Measurements from ENCODE around the gene C10orf88. TPM values are rescaled to one million over a fixed set of nuclear protein-coding genes. Genes with fewer than 3 reads are reported as not detected.
"Not testable (repeated sequence)": the region's sequence is repeated elsewhere in the genome, so short reads cannot be mapped to it uniquely, and the experiment has no call there.

Gene C10orf88
- total RNA-seq, 1 experiment from 2014 or later, result 1.8 TPM

- no peak for DNase-seq (ENCODE audit: low spot score)
Measured at GRCh38 chr10:122966879-122967278, 12.9 kb upstream of the C10orf88 start.

DNA sequence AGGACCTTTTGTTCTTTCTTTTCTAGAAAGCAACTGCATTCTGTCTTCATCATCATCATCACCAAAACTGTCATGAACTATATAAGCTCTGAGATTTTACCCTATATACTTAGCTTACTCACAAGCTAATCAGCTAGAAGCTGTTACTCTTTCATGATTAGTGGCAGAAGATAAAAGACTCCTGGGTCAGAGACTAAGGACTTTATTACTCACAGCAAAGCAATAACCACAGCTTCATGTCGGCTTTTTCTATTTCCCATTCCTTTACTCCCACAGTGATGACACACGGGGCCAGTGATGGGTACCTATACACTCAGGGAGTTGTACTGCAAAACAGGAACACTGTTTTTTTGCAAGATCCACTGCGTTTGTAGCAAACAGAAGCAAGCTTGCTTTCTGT, 8.4 kb upstream of the C10orf88 start:
- DNase-seq (ENCODE audit: low spot score), result no peak

DNA sequence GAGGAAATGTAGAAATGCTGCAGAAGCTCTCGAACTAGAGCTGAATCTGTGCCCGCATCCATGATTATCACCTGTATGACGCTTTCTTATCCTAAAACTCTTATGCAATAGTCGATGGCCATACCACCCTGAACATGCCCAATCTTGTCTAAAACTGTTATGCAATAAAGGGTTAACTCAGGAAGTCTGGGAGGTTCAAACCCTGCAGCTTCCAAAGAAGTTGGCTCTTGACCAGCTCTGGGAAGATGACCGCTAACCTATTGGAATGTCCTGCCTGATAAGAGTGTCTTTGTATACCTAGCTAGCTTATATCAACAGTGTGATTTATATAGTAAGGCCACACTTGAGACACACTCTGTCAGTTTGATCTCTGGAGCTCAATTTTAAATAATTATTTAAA, 3.4 kb upstream of the C10orf88 start:
- DNase-seq (ENCODE audit: low spot score), result no peak

- DNase-seq (ENCODE audit: low spot score), result peak; percentile 2
Measured at GRCh38 chr10:122955892-122956291, 1.9 kb upstream of the C10orf88 start.

- no peak for DNase-seq (ENCODE audit: low spot score)
Measured at GRCh38 chr10:122954731-122955050, 664 bp upstream of the C10orf88 start.

GRCh38 chr10:122949296-122949695, 4.7 kb downstream of the C10orf88 start:
- no peak for DNase-seq (ENCODE audit: low spot score)

DNA sequence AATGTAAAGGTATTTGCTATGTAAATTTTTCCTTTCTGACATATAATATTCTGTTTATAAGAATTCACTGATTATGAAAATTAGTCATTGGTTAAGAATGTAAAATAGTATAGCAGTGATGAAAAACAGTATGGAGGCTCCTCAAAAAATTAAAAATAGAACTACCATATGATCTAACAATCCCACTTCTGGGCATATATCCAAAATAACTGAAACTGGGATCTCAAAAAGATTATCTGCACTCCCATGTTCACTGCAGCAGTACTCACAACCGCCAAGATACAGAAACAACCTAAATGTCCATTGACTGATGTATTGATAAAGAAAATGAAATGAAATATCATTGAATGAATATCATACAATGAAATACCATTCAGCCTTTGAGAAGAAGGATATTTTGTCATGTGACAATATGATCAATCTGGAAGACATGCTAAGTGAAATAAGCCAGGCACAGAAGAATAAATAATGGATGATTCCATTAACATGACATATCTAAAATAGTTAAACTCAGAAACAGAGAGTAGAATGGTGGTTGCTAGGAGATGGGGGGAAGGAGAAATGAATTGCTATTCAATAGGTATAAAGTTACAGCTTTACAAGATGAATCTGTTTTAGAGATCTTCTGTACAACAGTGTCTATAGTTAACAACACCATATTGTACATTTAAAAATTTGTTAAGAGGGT, 14.0 kb downstream of the C10orf88 start:
- no peak for DNase-seq (ENCODE audit: low spot score)

DNA sequence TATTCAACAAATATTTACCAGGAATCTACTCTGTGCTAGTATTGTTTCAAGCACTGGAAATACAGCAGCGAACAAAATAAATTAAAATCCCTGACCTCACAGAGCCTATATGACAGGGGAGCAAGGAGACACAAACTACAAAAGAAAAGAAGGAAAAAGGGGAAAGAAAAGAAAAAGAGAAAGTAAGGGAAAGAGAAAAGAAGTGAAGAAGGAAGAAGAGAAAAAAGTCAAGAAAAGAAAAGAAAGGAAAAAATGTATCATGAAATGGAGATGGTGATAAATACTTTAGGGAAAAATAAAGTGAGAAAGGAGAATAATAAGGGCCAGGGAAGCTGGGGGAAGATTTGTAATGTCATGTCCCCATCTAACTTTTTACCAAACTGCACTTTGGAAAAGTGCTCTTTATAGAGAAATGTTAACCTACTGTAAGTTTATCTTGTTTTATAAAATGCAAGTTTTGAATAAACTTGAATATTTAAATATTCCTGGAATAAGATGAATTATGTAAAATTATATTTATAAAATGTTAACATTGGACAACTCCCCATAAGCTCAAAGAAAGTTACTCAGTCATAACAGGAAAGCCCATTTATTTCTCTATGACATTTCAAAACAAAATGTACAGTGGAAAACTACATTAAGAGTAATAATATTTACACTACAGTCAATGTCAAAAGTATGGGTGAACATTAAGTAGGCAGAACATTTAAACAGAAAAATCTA, 14.7 kb downstream of the C10orf88 start:
- no peak for DNase-seq (ENCODE audit: low spot score)

DNA sequence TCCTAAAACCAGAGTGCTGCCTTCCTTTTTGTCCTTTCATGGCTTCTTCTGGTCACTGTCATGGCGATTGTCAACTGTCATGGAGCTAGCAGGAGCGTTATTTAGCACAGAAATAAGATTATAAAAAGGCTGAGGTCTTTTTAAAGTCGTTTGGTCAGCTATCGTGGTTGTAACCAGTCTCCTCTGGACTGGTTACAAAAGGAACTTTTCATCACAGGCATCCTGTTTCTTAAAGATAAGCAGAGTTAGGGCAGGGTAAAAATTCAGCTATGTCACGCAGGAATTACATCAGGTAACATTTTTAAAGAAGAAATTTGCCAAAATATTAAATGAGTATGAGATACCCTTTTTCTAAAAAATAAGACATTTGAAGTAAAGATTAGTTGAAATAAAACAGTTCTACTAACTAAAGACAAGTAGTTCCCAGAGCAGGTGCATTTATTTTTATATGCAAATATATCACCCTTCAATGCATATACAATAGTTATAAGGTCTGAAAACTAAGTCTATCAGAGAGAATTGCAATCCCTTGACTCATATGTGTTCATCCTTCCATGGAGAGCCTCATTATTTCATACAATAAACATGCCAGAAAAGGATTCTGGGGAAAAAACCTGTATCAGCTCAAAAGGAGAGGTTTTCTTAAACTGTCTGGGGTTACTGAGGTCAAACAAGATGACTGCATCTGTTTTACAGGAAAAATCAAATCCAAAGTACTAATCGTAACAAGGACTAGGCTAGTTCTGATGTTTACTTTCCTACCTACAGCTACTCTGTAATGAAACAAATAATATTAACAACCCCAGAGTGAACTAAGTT, 22.7 kb downstream of the C10orf88 start:
- no peak for DNase-seq (ENCODE audit: low spot score)

GRCh38 chr10:122930140-122930539, 23.9 kb downstream of the C10orf88 start:
- DNase-seq (ENCODE audit: low spot score), result no peak

DNA sequence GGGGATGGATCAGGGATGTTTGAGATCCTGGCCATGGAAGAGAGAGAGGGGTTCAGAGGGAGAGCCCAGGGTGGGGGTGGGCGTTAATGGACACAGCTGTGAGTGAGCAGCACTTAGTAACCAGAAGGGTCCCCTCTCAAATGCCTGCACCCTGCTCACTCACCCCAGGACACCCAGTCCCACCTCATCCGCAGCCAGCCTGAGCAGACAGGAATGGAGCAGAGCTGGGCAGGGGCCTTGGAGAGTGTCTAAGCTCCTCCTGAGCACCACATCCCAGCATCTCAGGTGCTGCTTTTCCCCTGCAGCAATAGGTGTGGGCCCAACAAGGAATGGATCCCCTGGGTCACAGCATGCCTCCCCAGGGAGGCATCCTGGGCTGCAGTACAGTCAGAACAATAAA, 38.3 kb downstream of the C10orf88 start:
- DNase-seq (ENCODE audit: low spot score), result no peak

DNA sequence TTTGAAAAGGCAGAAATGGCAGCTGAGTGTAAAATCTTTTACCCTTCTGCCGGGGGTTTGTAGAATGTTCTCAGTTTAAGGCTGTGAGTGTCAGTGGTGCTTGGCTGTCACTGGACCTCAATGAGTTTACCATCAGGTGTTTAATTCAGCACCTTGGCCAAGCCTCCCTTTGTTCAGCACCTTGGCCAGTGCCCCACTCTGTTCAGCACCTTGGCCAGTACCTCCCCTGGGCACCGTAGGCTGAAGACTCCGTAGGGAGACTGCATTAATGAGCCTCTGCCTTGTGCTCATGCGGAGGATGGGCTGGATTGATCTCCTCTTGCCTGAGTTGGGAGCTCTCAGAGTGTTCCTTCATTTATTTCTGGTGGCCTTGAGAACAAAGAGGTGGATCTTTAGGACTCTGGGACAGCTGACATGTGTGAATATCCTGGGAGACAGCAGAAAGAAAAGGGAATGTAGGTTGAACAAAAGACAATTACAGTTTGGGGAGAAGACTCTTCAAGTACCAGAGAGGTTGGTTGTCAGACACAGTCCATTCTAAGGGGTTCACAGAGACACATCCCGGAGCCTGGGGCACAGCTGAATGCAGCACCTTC, 42.0 kb downstream of the C10orf88 start:
- DNase-seq (ENCODE audit: low spot score), result peak; percentile 56

- no peak for DNase-seq (ENCODE audit: low spot score)
Measured at GRCh38 chr10:122910310-122910709, 43.7 kb downstream of the C10orf88 start, which contains the start of gene FAM24A. TSS of gene FAM24A (plus strand) at chr10:122910610. CDS start at chr10:122911635, 1,025 bp downstream.

- DNase-seq (ENCODE audit: low spot score), result not testable (repeated sequence)
Measured at GRCh38 chr10:122903861-122904260, 50.2 kb downstream of the C10orf88 start.

GRCh38 chr10:122894261-122894944, 59.6 kb downstream of the C10orf88 start:
- no peak for DNase-seq (ENCODE audit: low spot score)

DNA sequence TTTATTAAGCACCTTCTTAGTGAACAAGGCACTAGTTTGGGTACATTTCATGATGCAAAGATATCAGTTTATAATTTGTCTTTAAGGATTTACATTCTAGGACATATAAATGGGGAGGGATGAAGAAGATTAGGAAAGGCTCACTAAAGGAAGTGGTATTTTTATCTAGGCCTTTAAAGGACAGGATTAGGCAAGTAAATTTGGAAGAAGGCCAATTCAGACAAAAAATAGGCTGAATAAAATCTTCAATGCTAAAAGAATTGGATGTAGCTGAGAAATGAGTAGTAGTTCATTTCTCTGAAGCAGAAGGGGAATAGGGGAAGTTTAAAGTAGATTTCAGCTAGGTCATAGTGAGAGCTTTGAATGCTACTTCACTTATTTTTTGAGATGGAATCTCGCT, 69.9 kb downstream of the C10orf88 start:
- DNase-seq (ENCODE audit: low spot score), result no peak

DNA sequence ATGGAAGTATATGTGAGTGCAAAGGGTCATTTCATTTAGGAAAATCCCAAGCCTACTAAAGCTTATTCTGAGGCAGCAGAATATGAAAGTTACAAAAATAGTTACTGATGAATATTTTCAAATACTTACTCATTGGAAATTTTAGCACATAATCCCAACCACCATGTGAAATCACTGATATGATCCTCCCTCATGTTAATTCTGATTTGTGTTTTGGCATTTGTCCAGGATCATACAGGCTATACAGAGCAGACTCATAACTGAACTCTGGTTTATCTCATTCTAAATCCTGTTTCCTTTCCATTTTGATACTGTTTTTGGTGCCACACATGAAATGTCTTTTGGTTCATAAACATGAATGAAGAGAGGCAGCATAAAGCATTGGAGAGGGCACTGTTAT, 71.3 kb downstream of the C10orf88 start:
- no peak for DNase-seq (ENCODE audit: low spot score)
